Activated T-helper 1 cell treated with anti-CD3 and anti-CD28 coated beads, Interleukin-12 subunit alpha, Interleukin-12 subunit beta, Interleukin-2, Interleukin-4 antibody, amounts not matched to agents 30 ng/mL and 10 ng/mL and 1 ng/mL, durations not matched to agents 14 hours and 24 hours and 36 hours (primary cell): ENCODE data around the gene ORAI3. TPM values are rescaled to one million over a fixed set of nuclear protein-coding genes. Genes with fewer than 3 reads are reported as not detected.
A peak's percentile ranks its signal among the peaks of the same experiment; 100 is the strongest.
"Not testable (repeated sequence)": the region's sequence is repeated elsewhere in the genome, so short reads cannot be mapped to it uniquely, and the experiment has no call there.

Experiments
- DNase-seq: peaks from one replicate; pipeline ENCODE4 v3.0.0; 2021; ENCODE audit warnings: low spot score
- H3K27ac Mint-ChIP-seq: one replicate; pipeline ENCODE4 v1.8.0; 2021; ENCODE audit warnings: mild to moderate bottlenecking, mixed read lengths
- H3K27me3 Mint-ChIP-seq: one replicate; pipeline ENCODE4 v1.8.0; 2022; ENCODE audit warnings: mild to moderate bottlenecking, moderate library complexity, mixed read lengths; ENCODE audit not compliant: insufficient read depth
- H3K36me3 Mint-ChIP-seq: one replicate; pipeline ENCODE4 v1.8.0; 2021; ENCODE audit warnings: low read depth, mixed read lengths
- H3K4me1 Mint-ChIP-seq: one replicate; pipeline ENCODE4 v1.8.0; 2021; ENCODE audit warnings: low read depth, mixed read lengths
- H3K4me3 Mint-ChIP-seq: one replicate; pipeline ENCODE4 v1.8.0; 2021; ENCODE audit warnings: mild to moderate bottlenecking, moderate library complexity, mixed read lengths
- H3K9me3 Mint-ChIP-seq: one replicate; pipeline ENCODE4 v1.8.0; 2021; ENCODE audit warnings: mixed read lengths
- intact Hi-C: fragments of 100-400 bp; cut with micrococcal nuclease; formaldehyde crosslinking; loops from one replicate; pipeline ENCODE4 v1.15.1; 2024
- total RNA-seq: library from RNA; stranded (reverse); gene quantifications from 2 replicates; pipeline ENCODE4 v1.2.3, GENCODE V29; 2022

ORAI3 gene
- total RNA-seq, 1 donor from 2014 or later: 11.5 TPM

DNA sequence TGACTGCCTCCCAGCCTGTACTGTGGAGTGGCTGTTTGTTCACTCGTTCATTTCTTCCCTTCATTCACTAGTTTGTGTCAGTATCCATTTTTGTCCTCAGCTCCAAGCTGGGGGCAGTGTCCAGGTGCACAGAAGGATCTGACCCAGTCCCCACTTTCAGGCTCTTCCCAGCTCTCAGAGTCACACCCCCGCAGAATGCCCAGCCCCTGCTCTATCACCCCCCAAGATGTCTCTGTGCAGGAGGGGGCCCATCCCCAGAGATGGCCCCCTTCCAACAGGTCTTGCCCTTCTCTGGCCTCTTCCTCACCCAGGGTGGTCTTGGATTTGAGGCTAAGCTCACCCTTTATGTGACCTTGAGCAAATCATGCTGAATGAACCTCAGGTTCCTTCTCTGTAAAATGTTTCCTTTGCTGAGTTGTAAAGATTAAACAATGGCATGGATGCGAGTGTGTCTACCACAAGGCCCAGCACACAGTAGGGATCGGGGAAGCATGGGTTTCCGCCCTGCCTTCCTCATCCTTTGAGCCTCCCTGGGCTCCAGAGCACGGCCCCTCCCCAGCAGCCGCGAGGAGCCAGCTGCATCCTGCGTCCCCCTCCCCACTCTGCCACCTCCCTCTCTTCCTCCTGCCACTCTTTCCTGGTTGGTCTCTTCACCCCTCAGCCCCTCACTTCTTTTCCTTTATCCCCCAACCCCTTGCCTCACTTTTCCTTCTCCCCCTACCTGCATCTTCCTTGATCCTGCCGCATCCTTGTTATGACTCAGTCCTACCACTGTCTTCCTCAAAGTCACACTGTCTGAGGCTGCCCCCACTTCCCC is 22.7 kb upstream of the ORAI3 start:
- no peak for DNase-seq
- Mint-ChIP-seq H3K9me3 (no peaks in the 10 kb centered on the region), H3K4me1 (peaks cover 14% of the 10 kb centered on the region), H3K36me3 (peaks cover 8% of the 10 kb centered on the region), H3K27me3 (no peaks in the 10 kb centered on the region), H3K27ac (peak overlapping the region; percentile 40), H3K4me3 (peak overlapping the region; percentile 76)
- intact Hi-C loops: no loop called here

DNA sequence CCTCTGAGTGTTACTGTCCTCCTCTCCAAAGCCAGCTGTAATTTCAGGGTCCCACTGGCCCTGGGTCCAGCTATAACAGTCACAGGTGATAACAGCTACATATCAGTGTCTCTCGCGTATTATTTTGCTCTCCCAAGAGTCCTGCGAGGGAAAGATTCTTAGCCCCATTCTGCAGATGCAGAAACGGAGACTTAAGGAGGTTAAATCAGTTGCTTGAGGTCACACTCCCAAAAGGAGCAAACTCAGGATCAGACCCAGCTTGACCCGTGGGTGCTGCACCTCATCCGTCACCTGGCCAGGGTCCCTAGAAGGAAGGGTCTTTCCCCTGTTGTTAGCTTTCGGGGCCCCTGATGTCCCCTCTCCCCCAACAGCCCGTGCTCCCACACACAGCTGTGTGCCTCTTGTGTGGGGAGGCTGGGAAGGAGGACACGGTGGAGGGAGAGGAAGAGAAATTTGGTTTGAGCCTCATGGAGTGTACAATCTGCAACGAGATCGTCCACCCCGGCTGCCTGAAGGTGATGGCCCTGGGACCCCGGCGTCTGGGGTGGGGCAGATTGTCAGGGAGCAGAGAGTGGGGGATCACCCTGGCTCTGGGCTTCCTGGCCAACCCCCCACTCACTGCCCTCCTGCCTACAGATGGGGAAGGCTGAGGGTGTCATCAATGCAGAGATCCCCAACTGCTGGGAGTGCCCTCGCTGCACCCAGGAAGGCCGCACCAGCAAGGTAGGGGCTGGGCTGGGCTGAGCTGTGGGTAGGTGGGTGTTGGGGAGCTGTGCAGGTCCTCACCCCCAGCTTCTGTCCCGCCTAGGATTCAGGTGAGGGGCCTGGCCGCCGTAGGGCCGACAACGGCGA is 21.7 kb upstream of the ORAI3 start:
- intact Hi-C loops: no loop called here
- H3K27me3 Mint-ChIP-seq: no peaks in the 10 kb centered on the region
- no peak for DNase-seq
- H3K4me1 Mint-ChIP-seq: peaks cover 6% of the 10 kb centered on the region
- peak overlapping the region; percentile 76 for H3K4me3 Mint-ChIP-seq
- peaks cover 10% of the 10 kb centered on the region for H3K36me3 Mint-ChIP-seq
- peak overlapping the region; percentile 40 for H3K27ac Mint-ChIP-seq
- H3K9me3 Mint-ChIP-seq: no peaks in the 10 kb centered on the region

DNA sequence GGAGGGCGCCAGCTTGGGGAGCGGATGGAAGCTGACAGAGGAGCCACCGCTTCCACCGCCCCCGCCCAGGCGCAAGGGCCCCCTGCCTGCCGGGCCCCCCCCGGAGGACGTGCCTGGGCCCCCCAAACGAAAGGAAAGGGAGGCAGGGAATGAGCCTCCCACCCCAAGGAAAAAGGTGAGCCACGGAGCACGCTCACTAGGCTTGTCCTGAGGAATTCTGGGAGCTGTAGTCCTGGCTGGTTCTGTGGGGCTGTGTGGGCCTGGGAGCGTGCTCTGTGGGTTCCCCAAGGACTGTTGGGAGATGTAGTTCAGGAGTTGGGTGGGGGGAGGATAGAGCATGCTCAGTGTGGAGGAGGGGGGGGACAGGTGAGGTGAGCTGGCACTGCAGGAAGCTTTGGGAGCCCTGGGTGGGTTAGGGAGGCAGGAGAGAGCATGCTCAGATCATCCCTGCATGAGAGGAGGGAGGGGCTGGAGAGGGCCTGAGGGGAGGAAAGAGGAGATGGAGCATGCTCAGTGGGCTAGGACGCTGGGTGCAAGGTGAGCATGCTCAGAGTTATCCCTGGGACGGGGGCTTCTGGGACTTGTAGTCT is 21.0 kb upstream of the ORAI3 start:
- no peak for DNase-seq
- intact Hi-C loops: no loop called here
- H3K36me3 Mint-ChIP-seq: peaks cover 13% of the 10 kb centered on the region

DNA sequence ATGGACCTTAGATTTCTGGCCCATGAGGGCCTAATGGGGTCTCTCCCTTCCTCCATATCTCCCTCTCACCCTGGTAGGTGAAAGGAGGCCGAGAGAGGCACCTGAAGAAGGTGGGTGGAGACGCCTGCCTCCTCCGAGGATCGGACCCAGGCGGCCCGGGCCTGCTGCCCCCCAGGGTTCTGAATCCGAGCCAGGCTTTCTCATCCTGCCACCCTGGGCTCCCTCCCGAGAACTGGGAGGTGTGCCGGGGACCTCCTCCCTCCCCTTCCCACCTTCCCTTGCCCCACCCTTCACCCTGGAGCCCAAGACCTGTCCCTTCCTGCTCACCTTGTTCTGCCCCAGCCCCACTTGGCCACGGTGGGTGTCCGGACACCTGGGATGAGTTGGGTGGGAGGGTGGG is 20.5 kb upstream of the ORAI3 start:
- Mint-ChIP-seq H3K27ac (no peak overlapping the region), H3K4me3 (no peak overlapping the region), H3K27me3 (no peaks in the 10 kb centered on the region), H3K36me3 (peaks cover 13% of the 10 kb centered on the region), H3K9me3 (no peaks in the 10 kb centered on the region), H3K4me1 (peaks cover 6% of the 10 kb centered on the region)
- DNase-seq: no peak
- intact Hi-C loops: no loop called here

More for the DNA sequence above, 21.0 kb upstream of the ORAI3 start:
- Mint-ChIP-seq H3K27me3 (no peaks in the 10 kb centered on the region), H3K4me1 (peaks cover 6% of the 10 kb centered on the region), H3K27ac (no peak overlapping the region), H3K9me3 (no peaks in the 10 kb centered on the region), H3K4me3 (no peak overlapping the region)

DNA sequence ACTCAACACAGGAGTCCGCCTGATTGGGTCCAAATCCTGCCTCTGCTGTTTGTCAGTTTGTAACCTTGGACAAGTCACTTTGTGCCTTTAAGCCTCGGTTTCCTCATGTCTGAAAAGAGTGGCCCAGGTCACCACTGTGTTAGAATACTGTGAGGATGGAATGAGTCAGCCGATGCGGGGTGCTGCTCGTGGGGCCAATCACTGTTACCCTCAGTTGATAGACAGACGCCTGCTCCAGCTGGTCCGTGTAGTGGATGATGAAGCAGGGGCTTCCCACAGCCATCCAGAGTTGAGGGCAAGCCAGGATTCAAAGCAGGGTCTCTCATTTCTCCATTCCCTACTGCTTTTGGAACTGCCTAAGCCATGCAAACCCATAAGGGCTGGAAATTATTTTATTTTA is 19.7 kb upstream of the ORAI3 start:
- intact Hi-C loops: no loop called here

DNA sequence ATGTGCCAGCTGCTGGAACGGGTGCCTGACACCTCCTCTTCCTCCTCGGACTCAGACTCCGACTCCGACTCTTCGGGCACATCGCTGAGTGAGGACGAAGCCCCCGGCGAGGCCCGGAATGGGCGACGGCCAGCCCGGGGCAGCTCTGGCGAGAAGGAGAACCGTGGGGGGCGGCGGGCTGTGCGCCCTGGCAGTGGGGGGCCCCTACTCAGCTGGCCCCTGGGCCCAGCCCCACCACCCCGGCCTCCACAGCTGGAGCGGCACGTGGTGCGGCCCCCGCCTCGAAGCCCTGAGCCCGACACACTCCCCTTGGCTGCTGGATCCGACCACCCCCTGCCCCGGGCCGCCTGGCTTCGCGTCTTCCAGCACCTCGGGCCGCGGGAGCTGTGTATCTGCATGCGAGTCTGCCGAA is 18.7 kb upstream of the ORAI3 start:
- no peaks in the 10 kb centered on the region for H3K27me3 Mint-ChIP-seq
- intact Hi-C loops: no loop called here
- H3K4me3 Mint-ChIP-seq: no peak overlapping the region
- H3K4me1 Mint-ChIP-seq: peaks cover 9% of the 10 kb centered on the region
- no peaks in the 10 kb centered on the region for H3K9me3 Mint-ChIP-seq
- peaks cover 18% of the 10 kb centered on the region for H3K36me3 Mint-ChIP-seq
- no peak for DNase-seq
- H3K27ac Mint-ChIP-seq: no peak overlapping the region

More for the DNA sequence above, 19.7 kb upstream of the ORAI3 start:
- Mint-ChIP-seq H3K9me3 (no peaks in the 10 kb centered on the region), H3K27me3 (no peaks in the 10 kb centered on the region), H3K4me1 (peaks cover 6% of the 10 kb centered on the region), H3K36me3 (peaks cover 13% of the 10 kb centered on the region), H3K4me3 (no peak overlapping the region), H3K27ac (no peak overlapping the region)
- DNase-seq: no peak

DNA sequence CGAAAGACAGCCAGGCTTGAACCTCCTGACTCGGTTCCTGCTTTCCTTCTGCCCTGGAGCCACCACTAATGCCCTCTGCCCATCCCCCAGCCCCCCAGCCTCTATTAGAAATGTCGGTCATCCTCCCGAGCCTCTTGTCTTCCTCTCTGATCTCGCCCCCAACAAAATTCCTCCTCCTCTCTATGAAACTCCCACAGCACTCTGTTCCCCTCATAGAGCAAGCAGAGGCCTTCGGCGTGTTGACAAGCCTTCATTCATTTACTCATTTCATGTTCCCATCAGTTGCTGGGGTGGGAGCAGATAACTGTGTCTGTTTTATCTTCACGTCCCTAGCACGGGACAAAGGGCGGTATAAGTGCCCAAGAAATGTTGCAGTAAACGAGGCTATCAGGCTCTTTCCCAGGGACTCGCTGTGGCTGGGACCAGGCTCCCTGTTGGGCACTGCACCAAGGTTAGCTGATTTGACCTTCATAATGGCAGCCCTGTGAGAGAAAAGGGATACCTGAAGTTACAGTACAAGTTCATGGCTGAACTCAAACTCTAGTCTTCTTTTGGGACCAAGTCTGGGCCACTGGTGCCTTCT is 17.7 kb upstream of the ORAI3 start:
- Mint-ChIP-seq H3K36me3 (peaks cover 18% of the 10 kb centered on the region), H3K9me3 (no peaks in the 10 kb centered on the region), H3K27ac (no peak overlapping the region), H3K4me1 (peaks cover 13% of the 10 kb centered on the region), H3K4me3 (no peak overlapping the region), H3K27me3 (no peaks in the 10 kb centered on the region)
- DNase-seq: no peak
- intact Hi-C loops: no loop called here

DNA sequence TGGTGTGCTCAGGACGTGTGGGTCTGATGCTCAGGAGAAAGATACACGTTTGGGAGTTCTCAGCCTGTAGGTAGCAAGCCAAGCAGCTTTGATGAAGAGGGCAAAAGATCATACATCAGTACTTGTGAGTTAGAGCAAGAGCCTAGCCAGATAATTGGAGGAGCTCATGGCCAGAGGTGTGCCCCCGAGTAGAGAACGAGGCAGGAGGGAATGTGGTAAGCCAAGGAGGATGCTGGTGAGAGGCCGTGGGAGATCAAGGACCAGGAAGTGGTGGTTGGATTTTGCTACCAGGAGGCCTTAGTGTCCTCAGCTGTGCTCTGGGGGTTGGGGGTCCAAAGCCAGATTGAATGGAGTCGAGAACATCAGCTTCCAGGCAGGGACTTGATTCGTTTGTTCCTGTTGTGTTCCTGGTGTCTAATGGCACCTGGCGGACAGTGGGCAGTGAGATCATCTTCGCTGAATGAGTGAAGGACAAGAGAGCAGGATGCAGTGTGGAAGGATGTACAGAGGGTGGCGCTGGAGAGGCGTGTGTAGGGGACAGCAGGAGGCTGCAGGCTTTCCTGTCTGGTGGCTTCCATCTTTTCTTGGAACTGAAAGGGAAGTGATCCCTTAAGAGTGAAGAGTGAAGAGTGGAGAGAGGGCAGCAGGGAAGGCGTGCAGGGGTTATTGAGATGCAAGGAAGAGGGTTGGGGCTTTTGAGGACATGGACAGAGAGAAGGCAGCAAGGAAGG is 13.9 kb upstream of the ORAI3 start:
- H3K27ac Mint-ChIP-seq: peak overlapping the region; percentile 41
- peaks cover 15% of the 10 kb centered on the region for H3K36me3 Mint-ChIP-seq
- no peaks in the 10 kb centered on the region for H3K27me3 Mint-ChIP-seq
- H3K9me3 Mint-ChIP-seq: no peaks in the 10 kb centered on the region
- intact Hi-C loops: no loop called here
- H3K4me1 Mint-ChIP-seq: peaks cover 23% of the 10 kb centered on the region
- no peak overlapping the region for H3K4me3 Mint-ChIP-seq
- no peak for DNase-seq

DNA sequence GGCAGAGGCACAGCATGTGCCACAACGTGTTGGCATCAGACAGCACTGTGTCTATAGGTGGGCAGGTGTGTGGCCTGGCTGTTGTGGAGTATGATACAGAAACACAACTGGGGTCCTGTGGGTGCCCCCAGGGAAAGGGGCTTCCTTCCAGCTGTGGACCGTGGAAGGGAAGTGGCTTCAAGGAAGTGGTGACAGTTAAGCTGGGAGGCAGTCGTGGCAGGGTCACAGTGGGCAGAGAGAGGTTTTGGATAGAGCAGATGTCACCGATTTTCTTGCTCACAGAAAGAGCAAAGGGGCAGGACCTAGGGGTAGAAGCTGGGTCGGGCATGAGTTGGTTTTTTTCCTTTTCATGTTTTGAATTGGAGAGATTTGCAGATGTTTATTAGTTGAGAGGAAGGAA is 11.2 kb upstream of the ORAI3 start:
- Mint-ChIP-seq H3K9me3 (no peaks in the 10 kb centered on the region), H3K27me3 (no peaks in the 10 kb centered on the region), H3K4me3 (no peak overlapping the region), H3K36me3 (peaks cover 15% of the 10 kb centered on the region), H3K4me1 (peaks cover 38% of the 10 kb centered on the region), H3K27ac (peak overlapping the region; percentile 62)
- no peak for DNase-seq
- intact Hi-C loops: no loop called here

DNA sequence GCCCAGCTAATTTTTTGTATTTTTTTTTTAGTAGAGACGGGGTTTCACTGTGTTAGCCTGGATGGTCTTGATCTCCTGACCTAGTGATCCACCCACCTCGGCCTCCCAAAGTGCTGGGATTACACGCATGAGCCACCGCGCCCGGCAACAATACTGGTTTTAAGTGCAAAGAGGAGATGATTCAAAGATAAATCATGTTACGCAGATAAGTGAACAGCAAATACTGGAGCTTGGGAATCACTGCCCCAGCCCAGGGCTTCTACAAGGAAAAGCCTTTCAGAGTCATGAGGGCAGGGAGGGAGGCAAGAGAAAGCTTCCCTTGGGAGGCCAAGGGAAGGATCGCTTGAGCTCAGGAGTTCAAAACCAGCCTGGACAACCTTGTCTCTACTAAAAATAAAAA is 9.3 kb upstream of the ORAI3 start:
- H3K9me3 Mint-ChIP-seq, H3K27me3 Mint-ChIP-seq, DNase-seq, H3K27ac Mint-ChIP-seq, H3K4me3 Mint-ChIP-seq, intact Hi-C loops: not testable (repeated sequence)
- Mint-ChIP-seq H3K36me3 (peaks cover 23% of the 10 kb centered on the region), H3K4me1 (peaks cover 38% of the 10 kb centered on the region)

DNA sequence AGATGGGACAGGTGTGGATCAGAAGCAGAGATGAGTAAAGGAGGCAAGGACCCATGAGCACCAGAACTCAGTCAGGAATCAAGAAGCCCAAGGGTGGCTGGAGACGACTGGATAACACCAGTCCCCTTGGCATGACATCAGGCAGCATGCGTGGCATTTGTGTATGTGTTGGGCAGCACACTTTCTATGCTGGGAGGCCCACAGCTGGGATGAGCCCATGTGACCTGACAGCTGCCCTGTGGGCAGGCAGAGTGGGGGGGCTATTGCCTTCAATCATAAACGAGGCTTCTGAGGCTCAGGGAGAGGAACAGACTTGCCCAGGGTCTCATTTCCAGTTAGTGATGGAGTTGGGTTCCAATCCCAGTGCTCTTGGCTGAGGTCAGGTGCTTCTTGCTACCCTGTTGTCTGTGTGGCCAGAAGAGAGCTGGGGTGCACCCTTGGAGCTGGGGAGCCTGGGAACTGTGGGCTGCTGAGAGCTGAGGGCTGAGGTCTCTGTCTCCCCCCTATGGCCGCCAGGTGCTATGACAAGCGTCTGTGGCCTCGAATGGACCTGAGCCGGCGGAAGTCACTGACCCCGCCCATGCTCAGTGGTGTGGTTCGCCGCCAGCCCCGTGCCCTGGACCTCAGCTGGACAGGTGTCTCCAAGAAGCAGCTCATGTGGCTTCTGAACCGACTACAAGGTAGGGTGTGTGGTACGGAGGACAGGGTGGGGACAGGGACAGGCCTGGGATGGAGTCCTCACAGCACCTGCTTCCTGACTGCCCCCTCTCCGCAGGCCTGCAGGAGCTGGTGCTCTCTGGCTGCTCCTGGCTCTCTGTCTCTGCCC is 7.1 kb upstream of the ORAI3 start:
- H3K27ac Mint-ChIP-seq: no peak overlapping the region
- no peaks in the 10 kb centered on the region for H3K9me3 Mint-ChIP-seq
- peak overlapping the region; percentile 56 for H3K4me3 Mint-ChIP-seq
- H3K36me3 Mint-ChIP-seq: peaks cover 21% of the 10 kb centered on the region
- intact Hi-C loops: loop anchor here (1.0 kb wide), 3 partner anchors 15 to 98 kb away; partner anchors contain the start of genes FBXL19 and SETD1A
- no peaks in the 10 kb centered on the region for H3K27me3 Mint-ChIP-seq
- DNase-seq: peak; percentile 64
- peaks cover 28% of the 10 kb centered on the region for H3K4me1 Mint-ChIP-seq
